ENCODE results near the gene F2RL1.

DNA sequence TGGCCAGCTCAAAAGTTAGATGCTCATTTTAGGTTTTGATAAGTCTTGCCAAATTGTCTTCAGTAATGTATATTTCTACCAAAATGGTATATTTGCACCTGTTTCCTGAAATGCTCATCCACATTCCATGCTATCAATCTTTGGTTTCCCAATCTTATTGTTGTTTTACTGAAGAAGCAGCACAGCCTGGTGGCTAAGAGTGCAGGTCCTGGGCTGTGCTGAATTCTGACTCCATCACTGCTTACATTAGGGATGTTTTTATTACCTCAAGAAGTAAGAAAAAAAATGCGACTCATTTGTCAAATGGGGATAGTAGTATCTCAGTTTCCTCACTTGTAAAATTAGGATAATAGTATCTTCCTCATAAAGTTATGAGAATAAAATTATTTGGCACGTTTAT is 17.4 kb downstream of the F2RL1 start:
- no peak for TF ChIP-seq SP1 (IDR thresholded peaks at IDR 0.05)
- TF ChIP-seq FOXM1 (IDR thresholded peaks at IDR 0.05; ENCODE audit: borderline replicate concordance), result no peak
- TF ChIP-seq CTBP1 (IDR thresholded peaks at IDR 0.05; ENCODE audit: borderline replicate concordance), result no peak
